ENCODE data around the gene ICAM3.

Gene ICAM3

GRCh38 chr19:10318807-10319682 is 20.4 kb downstream of the ICAM3 start:
- DNase-seq = no peak

DNA sequence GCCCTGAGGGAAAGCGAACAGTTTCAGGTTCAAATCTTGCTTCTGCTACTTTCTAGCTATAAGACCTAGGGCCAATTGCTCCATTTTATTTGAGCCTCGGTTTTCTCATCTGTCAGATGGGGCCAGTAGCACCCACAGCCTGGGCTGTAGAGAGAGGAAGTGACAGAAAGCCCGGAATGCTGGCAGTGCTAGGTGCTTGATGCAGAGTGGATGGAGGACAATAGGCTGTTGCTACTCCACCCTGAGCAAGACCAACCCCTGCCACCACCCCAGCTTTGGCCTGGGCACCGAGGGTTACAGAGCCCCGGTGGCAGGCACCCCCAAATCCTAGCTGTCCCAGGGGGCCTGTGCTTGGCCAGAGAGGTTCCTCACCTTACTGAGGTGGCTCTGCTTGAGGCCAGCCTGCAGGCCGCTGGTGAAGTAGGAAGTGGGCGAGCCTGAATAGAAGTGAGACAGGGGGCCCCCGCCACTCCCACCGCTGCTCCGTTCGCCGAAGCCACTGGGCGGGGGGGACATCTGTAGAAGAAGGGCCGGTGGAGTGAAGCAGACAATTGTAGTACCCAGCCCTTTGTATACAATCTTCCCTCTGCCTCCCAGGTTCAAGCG is 21.5 kb downstream of the ICAM3 start:
- DNase-seq = no peak

GRCh38 chr19:10317045-10317856 is 22.2 kb downstream of the ICAM3 start:
- DNase-seq = no peak

DNA sequence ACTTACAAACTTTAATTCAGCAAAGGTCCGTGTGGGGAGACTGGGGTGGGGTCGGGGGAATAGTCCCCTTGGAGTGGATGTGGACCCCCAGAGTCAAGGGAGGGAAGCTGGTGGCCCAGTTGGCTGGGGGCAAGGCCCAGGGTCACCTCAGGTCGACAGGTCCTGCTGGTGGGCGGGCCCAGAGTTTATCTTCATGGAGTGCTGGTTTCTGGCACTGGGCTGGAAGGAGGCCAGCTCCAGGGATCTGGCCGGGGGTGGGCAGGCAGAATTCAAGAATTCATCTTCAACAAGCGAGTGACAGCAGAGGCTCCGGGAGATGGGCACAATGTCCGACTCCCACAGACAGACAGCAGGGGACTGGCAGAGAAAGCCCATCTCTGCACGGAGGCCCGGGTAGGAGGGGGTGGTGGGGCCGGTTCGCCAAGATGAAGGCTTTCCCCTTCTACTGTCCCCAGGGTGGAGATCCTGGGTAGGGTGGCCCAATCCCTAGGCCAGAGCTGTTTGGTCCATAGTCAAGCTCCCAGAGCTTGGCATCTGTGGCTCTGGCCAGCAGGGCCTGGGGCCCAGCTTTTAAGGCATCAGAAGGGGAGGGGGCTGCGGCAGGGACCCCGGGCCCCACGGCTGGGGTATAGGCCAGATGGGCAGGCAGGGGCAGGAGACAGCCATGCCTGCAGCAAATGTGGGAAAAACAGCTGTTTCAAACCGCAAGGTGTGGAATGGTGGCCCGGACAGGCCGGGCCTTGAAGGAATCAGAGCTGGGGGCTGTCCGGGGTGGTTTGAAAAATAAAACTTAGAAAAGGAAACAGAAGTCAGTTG is 23.0 kb downstream of the ICAM3 start:
- no peak for DNase-seq

- DNase-seq = peak; percentile 68
Measured at GRCh38 chr19:10315335-10316214, 23.8 kb downstream of the ICAM3 start, which contains the start of gene FDX2. Gene FDX2, minus strand, starts transcription at chr19:10316015. Its CDS starts 19 bp downstream, at chr19:10315996.

- no peak for DNase-seq
Measured at GRCh38 chr19:10309423-10309822, 30.0 kb downstream of the ICAM3 start, which contains the start of gene ZGLP1. Gene ZGLP1, minus strand, starts transcription at chr19:10309815.

DNA sequence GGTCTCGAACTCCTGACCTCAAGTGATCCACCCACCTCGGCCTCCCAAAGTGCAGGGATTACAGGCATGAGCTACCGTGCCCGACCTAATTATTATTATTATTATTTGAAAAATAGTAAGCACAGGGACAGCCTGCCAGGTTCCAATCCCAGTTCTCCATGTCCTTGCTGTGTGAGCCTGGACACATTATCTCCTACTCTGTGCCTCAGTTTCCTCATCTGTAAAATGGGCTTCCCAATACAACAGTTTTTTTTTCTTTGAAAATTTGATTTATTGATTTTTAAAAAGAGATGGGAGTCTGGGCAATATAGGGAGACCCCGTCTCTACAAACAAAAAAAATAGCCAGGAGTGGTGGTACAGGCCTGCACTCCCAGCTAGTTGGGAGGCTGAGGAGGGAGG is 33.1 kb downstream of the ICAM3 start:
- no peak for DNase-seq

DNA sequence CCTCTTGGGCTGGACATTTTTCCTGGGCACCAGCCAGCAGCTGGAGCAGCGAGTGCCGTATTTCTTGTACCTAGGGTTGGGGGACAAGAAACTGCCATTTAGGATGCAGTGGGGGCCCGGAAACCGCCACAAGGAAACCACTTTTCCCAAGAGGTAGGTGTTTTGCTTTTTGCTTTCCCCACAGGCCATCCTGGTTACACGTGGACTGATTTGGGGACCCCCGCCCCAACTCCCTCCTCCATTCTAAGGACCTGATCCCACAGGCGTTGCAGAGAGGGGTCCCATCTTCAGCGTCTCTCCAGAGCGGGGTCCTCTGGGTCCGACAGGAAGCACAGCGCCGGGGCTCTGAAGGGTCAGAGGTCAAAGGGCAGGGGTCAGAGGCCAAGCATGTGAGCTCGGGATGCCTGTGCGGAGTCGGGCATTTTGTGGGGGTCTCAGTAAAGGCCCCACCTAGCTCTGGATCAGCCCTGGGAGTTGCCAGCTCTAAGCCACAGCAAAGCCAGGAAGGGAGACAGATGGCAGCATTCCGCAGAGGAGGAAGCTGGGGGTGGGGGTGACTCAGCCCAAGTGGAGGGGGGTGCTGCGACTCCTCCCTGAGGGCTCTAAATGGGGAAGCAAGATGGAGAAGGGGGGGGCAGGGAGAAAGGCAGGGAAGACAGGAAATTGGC is 34.2 kb downstream of the ICAM3 start:
- no peak for DNase-seq

- peak; percentile 47 for DNase-seq
Measured at GRCh38 chr19:10299545-10300458, 39.6 kb downstream of the ICAM3 start.

DNA sequence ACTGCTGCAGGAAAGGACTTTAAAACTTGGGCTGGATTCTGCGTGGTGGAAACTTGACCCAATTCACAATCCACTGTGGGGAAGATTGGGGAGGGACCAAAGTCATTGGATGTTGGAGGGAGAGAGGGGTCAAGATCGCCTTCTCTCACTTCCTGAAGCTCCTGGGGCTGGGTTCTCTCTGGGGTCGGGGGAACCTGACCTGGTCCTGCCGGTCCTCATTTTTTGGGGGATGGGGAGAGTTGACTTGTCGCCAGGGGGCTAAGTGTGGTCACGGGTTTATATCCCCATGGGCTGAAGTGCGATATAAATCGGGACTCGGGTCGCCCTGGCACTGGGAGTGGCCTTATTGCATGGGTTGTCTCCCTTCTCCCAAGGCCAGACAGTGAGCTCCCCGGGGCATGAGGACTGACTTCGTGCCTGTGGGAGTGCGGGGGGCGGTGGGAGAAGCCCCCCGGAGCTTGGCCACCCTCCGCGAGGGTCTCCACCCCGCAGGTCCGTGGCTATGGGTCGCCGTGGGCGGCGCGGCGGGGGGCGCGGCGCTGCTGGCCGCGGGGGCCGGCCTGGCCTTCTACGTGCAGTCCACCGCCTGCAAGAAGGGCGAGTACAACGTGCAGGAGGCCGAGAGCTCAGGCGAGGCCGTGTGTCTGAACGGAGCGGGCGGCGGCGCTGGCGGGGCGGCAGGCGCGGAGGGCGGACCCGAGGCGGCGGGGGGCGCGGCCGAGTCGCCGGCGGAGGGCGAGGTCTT is 43.4 kb downstream of the ICAM3 start:
- DNase-seq = no peak

GRCh38 chr19:10295305-10295846 is 44.0 kb downstream of the ICAM3 start:
- no peak for DNase-seq

DNA sequence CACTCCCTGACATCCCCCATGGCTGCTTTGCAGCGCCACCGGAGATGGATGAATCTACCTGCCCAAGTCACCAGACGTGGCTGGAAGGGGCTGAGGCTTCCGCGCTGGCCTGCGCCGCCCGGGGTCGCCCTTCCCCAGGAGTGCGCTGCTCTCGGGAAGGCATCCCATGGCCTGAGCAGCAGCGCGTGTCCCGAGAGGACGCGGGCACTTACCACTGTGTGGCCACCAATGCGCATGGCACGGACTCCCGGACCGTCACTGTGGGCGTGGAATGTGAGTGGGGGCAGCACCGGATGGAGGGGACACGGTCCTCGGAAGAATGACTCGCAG is 45.1 kb downstream of the ICAM3 start:
- no peak for DNase-seq

GRCh38 chr19:10293637-10294367 is 45.6 kb downstream of the ICAM3 start:
- no peak for DNase-seq

GRCh38 chr19:10292789-10293636 is 46.4 kb downstream of the ICAM3 start:
- no peak for DNase-seq

- peak; percentile 65 for DNase-seq
Measured at GRCh38 chr19:10292206-10292788, 47.1 kb downstream of the ICAM3 start.

DNA sequence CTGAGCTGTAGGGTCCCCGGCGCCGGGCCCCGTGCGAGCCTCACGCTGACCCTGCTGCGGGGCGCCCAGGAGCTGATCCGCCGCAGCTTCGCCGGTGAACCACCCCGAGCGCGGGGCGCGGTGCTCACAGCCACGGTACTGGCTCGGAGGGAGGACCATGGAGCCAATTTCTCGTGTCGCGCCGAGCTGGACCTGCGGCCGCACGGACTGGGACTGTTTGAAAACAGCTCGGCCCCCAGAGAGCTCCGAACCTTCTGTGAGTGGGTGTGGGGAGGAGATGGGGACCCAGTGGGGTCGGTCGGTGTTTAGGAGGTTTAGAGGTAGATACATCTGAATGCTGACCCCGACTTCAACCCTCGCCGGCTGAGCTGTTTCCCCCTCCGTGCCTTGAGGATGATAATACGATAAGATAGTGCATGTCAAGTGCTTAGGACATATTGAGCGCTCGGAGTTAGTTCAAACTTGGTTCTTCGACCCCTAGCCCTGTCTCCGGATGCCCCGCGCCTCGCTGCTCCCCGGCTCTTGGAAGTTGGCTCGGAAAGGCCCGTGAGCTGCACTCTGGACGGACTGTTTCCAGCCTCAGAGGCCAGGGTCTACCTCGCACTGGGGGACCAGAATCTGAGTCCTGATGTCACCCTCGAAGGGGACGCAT is 47.7 kb downstream of the ICAM3 start:
- DNase-seq = no peak

Measured in NCI-H1694 (cell line).